Smooth muscle cell of the brain vasculature (primary cell): ENCODE results near the gene TP53I3.
"Not testable (repeated sequence)": the region's sequence is repeated elsewhere in the genome, so short reads cannot be mapped to it uniquely, and the experiment has no call there.

Source experiments
- DNase-seq: peaks from one replicate; pipeline ENCODE4 v3.0.0-alpha.2; 2012; ENCODE audit warnings: low read depth, low spot score

Gene TP53I3

GRCh38 chr2:24054366-24055010, 30.1 kb downstream of the TP53I3 start:
- no peak for DNase-seq

DNA sequence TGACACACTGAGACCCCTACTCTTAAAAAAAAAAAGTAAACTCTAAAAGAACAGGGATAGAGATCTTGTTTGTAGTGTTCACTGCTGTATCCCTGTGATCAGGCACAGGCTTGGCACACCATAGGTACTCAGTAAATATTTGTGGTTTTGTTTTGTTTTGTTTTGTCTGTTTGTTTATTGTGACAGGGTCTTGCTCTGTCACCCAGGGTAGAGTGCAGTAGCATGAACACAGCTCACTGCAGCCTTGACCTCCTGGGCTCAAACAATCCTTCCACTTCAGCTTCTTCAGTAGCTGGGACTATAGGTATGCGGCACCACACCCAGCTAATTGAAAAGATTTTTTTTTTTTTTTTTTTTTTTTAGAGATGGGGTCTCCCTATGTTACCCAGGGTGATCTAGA, 31.7 kb downstream of the TP53I3 start:
- no peak for DNase-seq

DNA sequence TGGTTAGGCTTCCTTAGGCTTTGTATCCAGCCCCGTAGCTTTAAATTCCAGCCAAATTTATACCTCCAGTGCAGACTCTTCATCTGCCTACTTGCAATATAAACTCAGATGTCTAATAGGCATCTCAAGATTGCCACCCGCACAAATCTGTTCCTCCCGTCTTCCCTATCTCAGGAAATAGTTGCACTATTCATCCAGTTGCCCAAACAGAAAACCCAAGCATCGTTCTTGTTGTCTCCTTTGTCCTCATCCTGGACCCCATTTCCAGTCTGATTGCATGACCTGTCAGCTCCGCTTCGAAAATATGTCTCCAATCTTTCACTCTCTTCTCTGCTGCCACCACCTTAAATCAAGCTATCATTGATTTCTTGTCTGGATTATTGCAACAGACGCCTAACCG, 32.8 kb downstream of the TP53I3 start:
- DNase-seq, result no peak

DNA sequence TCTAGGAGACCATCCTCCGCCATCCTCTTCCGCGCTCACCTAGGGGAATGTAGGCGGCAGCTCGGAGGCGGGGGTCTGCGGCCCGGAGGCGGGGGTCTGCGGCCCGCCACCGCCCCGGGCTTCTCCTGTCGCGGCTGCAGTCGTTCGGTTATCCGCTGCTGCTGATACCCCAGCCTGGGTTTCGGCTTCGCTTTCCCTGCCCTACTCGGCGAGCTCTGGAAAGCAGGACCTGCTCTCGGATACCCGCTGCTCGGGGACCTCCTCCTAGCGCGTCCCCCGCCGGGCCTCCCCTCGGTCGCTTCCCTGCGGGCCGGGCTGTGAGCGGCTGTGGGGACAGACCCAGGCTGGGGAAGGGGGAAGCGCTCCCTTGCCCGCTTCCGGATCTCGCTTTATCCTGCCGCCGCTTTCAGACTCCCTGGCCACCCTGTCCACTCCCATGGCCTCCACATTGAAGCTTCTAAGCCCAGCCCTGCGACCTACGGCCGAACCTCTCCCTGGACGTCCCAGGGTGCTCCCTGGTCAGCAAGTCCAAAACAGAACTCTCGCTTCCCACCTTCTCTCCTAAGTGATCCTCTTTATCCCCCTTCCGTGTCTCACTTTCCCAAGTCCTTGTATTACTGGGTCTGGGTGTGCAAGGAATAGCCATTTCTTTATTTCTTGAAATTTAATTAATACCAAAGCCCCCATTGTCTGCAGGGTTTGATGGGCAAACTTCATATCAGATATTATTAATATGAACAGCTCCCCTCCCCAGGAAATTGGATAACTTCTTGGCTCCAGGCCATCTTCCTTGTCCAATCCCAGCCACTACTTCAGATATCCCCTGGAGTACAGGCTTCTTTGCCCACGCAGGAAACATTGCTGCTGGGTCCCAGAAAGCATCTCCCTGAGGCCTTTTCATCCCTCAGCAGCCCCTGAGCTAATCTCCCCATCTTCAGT, 34.3 kb downstream of the TP53I3 start:
- DNase-seq, result no peak

DNA sequence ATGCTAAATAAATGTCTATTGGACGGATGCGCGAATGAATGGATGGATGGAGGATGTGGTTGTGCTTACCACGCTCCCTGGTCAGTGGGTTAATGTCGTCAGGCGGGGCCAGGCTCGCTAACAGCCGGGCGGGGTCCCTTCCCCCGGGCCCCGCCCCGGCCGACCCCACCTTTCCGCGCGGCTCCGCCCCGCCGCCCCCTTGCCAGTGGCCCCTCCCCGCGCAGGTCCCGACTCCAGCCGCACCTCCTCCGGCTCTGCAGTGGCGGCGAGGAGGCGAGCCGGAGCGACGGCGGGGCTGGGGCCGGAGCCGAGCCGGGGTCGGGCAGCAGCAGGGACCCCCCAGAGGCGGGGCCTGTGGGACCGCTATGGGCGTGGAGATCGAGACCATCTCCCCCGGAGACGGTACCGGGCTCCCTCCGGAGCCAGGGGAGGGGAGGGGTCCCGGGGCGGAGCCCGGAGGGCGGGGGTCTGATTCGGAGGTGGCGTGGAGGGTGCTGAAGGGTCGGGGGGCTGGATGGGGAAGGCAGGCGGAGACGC, 35.1 kb downstream of the TP53I3 start, which contains the start of gene FKBP1B:
Gene FKBP1B, plus strand, starts transcription at position 257 of the 537 bp plus-strand sequence. Its CDS starts 109 bp downstream, at position 366.
- DNase-seq, result no peak

- no peak for DNase-seq
Measured at GRCh38 chr2:24048769-24049484, 35.7 kb downstream of the TP53I3 start.

- DNase-seq, result no peak
Measured at GRCh38 chr2:24047703-24048033, 37.0 kb downstream of the TP53I3 start.

DNA sequence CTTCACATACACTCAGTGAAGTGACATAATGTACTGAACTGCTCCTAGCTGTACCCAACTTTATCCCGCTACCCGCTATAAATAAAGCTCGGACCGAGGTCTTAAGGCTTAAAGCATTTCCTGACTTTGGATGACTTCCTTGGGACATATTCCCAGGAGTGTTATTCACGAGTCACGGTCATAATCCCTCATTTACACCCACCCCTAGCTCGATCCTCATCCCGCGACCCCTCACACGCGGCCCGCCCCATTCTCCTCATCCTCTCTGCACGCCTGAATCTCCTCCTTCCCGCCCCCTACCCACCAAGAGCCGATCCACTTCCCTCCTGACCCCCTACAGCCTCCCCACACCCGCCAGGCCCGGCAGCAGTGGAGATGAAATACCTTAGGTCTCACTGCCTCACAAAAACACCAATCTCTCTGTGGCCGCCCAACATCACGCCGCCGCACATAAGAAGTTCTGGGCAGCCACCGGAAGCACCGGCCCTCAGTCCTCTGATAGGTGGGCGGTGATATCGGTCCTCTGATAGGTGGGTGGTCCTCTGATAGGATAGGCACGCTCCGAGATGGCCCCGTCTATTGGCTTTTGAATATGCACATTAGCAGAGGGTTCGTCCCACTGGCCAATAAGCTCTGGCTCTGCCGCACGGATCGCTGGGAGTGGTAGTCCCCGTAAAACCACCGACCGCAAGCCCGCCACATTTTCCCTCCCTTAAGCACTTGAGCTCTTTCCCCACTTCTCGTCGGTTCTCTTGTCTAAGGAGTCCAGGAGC, 37.5 kb downstream of the TP53I3 start, which contains the start of gene WDCP:
Gene WDCP, minus strand, starts transcription at position 462 of the 773 bp plus-strand sequence. CDS start 7,897 bp downstream, outside the sequence.
- DNase-seq, result peak; percentile 95

DNA sequence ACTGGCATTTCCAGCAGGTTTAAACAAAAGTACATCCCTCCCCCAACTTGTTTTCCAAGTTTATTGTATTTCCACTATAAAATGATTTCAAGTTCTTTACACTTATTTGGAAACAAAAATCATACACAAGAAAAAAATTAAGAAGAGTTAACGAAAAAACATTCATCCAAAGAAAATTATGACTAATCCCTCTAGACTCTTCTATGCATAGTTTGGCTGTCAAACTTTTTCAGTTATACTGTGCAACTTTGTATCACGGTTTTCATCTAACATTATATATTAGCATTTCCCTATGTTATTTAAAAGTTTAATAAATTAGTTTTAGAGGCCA, 38.1 kb downstream of the TP53I3 start:
- no peak for DNase-seq

DNA sequence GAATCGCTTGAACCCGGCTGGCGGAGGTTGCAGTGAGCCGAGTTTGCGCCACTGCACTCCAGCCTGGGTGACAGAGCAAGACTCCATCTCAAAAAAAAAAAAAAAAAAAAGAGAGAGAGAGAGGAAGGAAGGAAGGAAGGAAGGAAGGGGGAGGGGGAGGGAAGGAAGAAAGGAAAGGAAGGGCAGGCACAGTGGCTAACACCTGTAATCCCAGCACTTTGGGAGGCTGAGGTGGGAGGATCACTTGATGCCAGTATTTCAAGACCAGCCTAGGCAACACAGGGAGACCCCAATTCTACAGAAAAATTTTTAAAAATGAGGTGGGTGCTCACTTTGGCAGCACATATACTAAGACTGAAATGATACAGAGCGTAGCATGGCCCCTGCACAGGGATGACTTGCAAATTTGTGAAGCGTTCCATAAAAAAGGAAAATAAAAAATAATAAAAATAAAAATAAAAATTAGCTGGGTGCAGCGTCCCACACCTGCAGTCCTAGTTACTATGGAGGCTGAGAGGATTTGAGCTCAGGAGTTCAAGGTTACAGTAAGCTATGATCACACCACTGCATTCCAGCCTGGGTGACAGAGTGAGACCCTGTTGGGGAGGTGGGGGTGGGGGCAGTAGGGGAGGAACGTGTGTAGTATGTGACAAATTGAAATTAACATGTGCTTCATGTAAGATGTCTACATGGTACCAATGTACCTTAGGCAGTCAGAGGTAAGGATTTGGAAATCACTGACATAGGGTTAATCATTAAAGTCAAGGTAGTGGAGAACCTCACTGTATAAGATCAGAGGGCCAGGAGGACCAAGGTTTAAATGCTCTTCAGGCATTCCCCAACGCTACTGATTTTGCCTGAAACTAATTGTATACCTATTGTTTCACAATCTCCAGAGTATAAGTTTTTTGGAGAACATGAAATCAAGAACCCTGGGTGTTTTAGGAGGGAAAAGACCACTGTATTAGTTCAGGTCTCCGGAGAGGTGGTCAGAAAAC, 38.8 kb downstream of the TP53I3 start:
- DNase-seq, result no peak

DNA sequence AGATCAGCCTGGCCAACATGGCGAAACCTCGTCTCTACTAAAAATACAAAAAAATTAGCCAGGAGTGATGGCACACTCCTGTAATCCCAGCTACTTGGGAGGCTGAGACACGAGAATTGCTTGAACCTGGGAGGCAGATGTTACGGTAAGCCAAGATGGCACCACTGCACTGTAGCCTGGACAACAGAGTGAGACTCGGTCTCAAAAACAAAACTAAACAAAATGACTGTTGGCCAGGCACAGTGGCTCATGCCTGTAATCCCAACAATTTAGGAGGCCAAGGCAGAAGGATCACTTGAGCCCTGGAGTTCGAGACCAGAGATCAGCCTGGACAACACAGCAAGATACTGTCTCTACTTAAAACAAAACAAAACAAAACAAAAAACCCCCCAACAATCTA, 41.5 kb downstream of the TP53I3 start:
- not testable (repeated sequence) for DNase-seq

DNA sequence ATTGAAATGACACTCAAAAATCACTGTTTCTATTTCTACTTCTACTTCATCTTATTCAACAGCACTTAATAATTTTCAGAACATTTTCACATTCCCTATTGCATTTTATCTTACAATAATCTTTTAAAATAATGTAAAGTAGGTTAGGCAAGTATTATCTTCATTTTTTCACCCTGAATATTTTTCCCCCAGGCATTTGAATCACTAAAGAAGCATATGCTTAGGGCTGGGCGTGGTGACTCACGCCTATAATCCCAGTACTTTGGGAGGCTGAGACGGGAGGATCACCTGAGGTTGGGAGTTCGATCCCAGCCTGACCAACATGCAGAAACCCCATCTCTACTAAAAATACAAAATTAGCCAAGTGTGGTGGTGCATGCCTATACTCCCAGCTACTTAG, 44.1 kb downstream of the TP53I3 start:
- DNase-seq, result no peak

DNA sequence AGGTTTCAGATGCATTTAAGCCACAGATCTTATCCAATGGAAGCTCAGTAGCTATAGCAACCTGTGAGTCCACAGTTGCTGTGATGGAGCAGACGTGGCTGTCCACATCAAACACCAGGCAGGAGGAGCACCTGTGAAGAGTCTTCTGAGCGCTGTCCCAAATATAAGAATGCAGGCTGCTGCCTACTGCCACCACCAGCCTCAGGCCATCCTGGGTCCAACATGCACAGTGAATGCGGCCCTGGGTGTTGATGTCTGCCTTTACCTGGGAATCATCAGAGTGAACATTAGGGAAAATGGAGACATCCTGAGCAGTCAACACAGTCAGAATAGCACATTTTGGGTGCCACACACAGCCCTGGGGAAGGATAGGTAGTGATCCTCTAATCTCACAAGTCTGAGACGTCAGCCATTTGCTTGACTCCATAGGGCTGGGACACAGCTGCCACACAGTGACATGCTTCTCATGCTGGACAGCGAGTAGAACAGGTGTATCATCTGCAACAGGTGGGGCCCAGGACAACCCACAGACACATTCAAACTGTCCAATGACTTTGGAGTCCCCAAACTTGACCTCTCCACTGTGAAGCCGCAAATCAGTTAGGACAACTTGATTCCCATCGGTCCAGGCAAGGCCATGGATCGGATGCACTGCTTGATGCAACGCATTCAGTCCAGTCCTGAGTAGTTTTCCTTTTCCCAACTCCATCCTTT, 45.7 kb downstream of the TP53I3 start:
- DNase-seq, result no peak
